Right renal pelvis (tissue), 4 donors: ENCODE data around the gene SEMA4D. TPM values are rescaled to one million over a fixed set of nuclear protein-coding genes. Genes with fewer than 3 reads are reported as not detected.

ENCODE experiments used
- DNase-seq, 4 donors: peaks; one replicate each; pipeline ENCODE4 v3.0.0-alpha.2; 2013; ENCODE audit warnings: low read depth in 4 of 4, low spot score in 3 of 4, missing footprints in 1 of 4
- polyA plus RNA-seq, 4 donors: library from polyadenylated mRNA; unstranded; fragments of 120-200 nt; gene quantifications; one replicate each; pipeline ENCODE4 v1.2.1, GENCODE V29; 2013; ENCODE audit not compliant: insufficient read length in 4 of 4

Gene SEMA4D, protein sequence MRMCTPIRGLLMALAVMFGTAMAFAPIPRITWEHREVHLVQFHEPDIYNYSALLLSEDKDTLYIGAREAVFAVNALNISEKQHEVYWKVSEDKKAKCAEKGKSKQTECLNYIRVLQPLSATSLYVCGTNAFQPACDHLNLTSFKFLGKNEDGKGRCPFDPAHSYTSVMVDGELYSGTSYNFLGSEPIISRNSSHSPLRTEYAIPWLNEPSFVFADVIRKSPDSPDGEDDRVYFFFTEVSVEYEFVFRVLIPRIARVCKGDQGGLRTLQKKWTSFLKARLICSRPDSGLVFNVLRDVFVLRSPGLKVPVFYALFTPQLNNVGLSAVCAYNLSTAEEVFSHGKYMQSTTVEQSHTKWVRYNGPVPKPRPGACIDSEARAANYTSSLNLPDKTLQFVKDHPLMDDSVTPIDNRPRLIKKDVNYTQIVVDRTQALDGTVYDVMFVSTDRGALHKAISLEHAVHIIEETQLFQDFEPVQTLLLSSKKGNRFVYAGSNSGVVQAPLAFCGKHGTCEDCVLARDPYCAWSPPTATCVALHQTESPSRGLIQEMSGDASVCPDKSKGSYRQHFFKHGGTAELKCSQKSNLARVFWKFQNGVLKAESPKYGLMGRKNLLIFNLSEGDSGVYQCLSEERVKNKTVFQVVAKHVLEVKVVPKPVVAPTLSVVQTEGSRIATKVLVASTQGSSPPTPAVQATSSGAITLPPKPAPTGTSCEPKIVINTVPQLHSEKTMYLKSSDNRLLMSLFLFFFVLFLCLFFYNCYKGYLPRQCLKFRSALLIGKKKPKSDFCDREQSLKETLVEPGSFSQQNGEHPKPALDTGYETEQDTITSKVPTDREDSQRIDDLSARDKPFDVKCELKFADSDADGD
- 10 to 100 TPM; 40.3 to 58.9 (median 47.4) TPM for polyA plus RNA-seq

- DNase-seq = peak; percentile 41 to 61 (median 54)
Measured at GRCh38 chr9:89497978-89498851, at the start of gene SEMA4D. Gene SEMA4D, minus strand, starts transcription at chr9:89498113. Its CDS starts 92,657 bp downstream, at chr9:89405456.

GRCh38 chr9:89547000-89547399, 49.1 kb upstream of the SEMA4D start:
- no peak for DNase-seq

- DNase-seq = no peak
Measured at GRCh38 chr9:89544279-89544661, 46.4 kb upstream of the SEMA4D start.

DNA sequence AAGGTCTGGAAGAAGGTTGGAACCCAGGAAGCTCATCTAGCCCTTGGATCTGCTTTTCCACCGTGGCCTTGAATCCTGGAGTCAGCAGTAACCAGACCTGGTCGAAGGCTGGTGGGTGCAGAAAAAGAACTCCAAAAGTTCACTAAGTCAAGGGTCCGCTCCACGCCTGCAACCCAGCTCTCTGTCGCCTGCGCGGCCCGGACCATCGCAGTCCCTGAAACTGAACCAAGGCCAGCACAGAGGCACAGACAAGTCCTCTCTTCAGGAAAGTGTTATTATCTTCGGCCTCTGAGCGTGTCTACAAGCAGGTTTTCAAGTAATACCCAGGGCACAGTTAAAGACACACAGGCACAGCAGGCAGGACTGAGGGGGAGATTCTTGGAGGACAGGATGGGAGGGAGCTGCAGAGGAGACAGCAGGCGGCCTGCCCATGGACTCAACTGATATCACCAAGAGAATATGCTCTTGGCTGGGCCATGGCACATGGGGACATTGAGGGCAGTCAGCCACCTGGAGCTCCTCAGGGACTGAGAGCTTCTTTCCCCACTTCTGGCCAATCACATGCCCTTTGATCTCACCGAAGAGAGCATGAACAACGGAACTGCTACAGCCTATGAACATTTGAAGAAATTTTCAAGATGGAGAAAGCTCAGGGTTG, 45.8 kb upstream of the SEMA4D start:
- no peak for DNase-seq

DNA sequence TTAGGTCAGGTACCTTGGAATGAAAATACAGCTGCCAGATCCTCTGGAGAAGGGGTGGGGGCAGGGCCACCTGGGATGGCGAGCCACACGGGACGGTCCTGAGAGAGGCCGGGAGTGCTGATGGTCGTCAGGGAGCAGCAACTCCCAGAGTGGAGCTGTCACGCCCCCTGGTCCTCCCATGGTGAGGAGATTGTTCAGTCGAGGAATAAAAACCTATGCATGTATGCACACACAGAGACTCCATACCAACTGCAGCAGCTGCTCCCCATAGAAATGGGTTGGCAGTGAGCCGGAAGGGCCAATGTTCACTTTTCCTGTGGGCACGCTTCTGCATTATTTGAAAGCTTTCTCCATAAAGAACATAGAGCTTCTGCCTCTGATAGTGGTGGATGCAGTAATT, 45.2 kb upstream of the SEMA4D start:
- DNase-seq = no peak

DNA sequence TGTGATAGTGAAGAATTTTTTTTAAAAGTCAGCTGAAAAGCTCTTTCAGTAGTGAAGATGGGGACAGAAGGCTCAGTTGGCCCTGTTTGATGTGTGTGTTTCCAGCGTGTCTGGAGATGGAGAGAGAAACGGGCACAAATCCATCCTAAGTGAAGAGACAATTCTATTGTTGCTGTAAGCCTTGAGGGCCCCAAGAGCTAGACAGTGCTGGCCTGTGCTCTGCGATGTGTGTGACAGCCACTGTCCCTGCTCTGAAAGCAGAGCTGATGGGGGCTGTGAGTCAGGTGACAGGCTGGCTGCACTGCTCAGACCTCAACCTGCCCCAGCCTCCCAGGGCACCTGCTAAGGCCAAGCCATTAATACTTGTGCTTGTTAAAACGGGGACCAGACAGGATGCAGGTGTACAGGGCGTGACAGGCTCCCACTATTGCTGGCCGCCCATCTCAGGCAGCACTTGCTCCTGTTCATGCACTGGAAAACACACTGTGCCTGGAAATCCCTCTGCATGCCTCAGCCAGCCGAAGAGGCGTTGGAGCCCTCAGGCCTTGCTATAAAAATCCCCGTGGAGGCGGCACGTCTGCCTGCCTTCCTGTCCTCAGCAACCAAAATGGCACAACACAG, 44.6 kb upstream of the SEMA4D start:
- no peak for DNase-seq

- DNase-seq = no peak
Measured at GRCh38 chr9:89541798-89542197, 43.9 kb upstream of the SEMA4D start.

GRCh38 chr9:89539374-89539773, 41.5 kb upstream of the SEMA4D start:
- DNase-seq = no peak

- DNase-seq = no peak
Measured at GRCh38 chr9:89538871-89539270, 41.0 kb upstream of the SEMA4D start.

- DNase-seq = no peak
Measured at GRCh38 chr9:89537166-89537565, 39.3 kb upstream of the SEMA4D start.

DNA sequence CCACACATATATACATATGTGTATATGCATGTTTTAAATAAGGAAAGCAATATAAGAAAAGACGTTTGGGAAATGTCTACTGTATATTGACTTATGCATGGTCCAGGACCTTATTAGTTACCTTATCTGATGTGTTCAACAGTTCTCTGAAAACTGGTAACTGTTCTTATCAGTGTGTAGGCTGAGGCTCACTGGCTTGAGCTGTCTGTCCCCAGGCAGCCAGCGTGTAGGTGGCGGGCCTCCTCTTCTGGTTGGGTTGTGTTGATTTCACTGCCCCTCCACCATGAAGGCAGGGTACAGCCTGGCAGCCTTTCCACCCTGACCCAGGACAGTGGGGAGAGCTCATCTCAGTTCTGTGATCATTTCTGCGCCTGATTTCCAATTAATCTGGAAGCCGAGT, 38.7 kb upstream of the SEMA4D start:
- no peak for DNase-seq

DNA sequence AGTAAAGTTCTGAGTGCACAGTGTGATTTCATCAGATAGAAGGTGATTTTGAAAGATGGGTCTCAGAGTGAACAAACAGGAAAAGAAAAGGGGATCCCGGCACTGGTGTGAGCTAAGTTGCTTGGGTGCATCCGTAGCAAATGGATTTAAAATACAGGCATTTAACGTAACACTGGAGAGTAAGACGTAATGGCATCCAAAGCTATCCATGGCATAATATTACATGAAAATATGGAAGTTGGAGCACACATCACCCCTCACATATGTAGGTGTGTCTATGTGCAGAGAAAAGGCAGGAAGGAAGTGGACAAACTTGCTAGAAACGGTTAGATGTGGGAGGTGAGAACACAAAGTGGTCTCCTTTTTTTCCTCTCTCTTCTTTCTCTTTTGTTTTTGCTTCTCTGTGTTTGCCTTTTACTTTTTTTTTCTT, 38.2 kb upstream of the SEMA4D start:
- DNase-seq = no peak

- no peak for DNase-seq
Measured at GRCh38 chr9:89535461-89535860, 37.5 kb upstream of the SEMA4D start.

- no peak for DNase-seq
Measured at GRCh38 chr9:89534515-89535287, 36.8 kb upstream of the SEMA4D start.

- DNase-seq = no peak
Measured at GRCh38 chr9:89533411-89534095, 35.6 kb upstream of the SEMA4D start.

- DNase-seq = no peak
Measured at GRCh38 chr9:89532944-89533343, 35.0 kb upstream of the SEMA4D start.

DNA sequence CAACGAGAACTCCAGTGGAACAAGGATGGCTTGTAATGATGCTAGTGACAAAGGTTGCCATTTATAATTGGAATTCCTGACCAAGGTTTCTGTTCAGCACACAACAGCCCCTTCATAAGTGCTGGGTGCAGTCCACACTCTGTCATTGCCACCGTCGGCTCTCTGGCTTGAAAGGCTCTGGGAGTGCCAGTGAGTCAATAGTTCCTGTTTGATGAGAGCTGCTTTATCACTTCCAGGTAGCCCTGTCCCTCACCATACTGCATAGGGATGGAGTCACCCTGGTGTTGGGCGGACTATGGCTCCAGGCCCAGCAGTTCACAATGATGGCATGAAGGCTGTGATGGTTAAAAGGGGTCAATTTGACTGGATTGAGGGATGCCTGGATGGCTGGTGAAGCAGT, 34.6 kb upstream of the SEMA4D start:
- DNase-seq = no peak

DNA sequence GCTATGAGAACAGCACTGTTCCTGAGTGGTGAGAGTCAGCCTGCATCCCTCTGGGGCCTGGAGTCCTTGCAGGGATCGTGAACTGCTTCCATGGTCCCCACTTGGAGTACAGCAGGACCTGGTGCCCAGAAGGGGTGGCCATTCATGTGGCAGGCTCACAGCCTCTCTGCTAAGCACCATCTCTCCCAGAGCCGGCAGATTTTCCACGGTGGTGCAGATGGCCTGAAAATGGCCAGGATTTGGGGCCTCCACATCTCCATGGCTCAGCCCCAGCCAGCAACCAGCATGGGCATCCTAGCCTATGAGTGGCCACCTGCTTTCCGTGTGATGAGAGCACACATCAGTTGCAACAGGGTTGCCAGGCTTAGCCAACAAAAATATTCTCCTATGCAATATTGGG, 33.9 kb upstream of the SEMA4D start:
- DNase-seq = no peak
